HG02870 (cell line): Measurements from ENCODE around the gene OPCML.

Experiments
- ATAC-seq: cut with Tn5 transposase; IDR thresholded peaks from one replicate; pipeline ENCODE4 v1.9.1; 2021; ENCODE audit warnings: mild to moderate bottlenecking, moderate library complexity; ENCODE audit not compliant: unreplicated experiment

OPCML gene

DNA sequence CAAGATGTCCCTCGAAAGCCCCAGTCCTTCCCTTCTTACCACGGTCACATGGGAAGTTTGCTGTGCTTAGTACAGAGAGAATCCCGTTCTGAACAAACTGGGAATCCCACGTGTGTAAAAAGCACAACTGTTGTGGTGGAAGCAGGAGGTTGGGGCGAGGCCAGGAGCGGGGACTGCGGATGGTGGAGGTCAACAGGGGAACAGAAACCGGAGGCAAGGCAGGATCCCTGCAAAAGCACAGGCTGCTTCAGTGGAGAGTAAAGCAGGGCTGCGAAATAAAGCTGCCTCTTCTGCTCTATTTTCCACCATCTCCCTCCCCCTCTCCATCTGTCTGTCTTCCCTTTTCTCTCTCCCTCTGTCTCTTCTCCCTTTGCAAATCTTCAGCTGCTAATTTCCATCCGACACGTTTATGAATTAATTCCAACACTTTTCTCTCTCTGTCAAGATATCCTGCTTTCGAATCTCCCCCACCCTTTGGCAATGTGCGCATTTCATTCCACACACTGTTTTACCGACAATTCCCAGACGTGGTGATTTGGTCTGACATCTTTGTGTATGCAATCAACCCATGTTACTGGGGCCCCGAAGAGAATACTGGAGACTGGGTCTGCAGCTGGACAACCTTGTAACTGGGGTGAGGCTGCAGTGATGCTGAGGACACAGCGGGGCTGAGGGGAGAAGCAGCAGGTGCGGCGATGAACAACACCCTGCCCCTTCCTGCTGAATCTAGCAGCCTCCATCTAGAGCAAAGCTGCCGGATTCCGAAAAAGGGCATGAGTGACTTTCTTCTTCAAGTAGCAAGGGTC lies 571.8 kb downstream of the OPCML start:
- no peak for ATAC-seq

GRCh38 chr11:132959693-132960092 lies 572.6 kb downstream of the OPCML start:
- no peak for ATAC-seq

GRCh38 chr11:132957881-132958280 lies 574.4 kb downstream of the OPCML start:
- ATAC-seq, result no peak

DNA sequence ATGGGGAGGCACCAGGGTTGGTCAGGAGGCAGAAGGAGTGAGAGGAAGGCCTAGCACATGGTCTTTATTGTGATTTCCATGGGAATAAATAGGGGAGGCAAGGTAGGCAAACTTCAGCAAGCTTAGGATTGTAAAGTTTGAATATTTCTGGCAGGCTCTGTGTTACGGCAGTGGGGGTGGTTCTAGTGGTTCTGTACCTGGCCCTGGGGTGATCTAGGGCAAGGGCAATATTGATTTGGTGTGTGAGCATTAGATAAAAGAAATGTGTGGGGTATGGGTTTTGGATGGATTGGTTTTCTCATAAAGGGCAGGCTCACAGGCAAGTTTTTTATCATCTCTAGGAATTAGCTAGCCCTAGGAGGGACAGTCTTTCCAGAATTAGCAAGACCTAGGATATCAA lies 584.0 kb downstream of the OPCML start:
- no peak for ATAC-seq

DNA sequence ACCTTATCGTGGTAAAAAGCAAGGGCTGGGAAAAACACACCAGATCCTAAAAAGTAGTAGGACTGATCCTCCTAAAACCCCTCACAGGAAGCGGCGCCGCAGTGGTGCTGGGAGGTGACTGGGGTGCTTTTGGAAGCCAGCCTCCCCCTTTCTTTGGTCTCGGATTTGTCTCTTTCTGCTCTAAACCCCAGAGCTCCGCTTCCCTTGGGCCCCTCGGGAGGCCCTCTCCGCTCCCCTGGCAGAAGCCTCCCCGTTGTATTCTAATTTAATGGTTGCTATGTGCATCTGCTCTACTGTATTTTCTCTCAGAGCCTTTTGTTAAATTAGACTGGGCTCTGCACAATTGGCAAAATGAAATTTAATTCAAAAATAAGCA lies 587.7 kb downstream of the OPCML start:
- ATAC-seq, result no peak

- no peak for ATAC-seq
Observed at GRCh38 chr11:132943706-132944568, 588.4 kb downstream of the OPCML start.

- ATAC-seq, result no peak
Observed at GRCh38 chr11:132943357-132943705, 589.0 kb downstream of the OPCML start.

GRCh38 chr11:132942611-132943356 lies 589.5 kb downstream of the OPCML start:
- ATAC-seq, result no peak

DNA sequence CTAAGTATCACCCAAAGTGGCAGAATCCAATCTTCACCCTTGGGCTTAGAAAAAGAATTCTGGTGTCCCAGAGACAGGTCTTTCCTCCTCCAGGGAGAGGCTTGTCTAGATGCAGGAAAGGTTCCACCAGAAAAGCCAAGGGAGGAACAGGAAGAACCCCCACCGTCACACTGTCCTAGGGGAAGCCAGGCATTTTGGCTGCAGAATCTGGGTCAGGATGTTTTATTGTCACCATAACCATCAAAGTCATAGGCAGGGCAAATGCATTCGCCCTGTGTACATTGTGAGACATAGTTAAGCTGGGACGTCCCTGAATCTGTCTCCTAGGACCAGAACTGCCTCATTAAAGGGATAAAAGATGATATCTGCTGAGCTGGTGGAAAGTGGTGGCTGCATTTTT lies 590.5 kb downstream of the OPCML start:
- no peak for ATAC-seq

DNA sequence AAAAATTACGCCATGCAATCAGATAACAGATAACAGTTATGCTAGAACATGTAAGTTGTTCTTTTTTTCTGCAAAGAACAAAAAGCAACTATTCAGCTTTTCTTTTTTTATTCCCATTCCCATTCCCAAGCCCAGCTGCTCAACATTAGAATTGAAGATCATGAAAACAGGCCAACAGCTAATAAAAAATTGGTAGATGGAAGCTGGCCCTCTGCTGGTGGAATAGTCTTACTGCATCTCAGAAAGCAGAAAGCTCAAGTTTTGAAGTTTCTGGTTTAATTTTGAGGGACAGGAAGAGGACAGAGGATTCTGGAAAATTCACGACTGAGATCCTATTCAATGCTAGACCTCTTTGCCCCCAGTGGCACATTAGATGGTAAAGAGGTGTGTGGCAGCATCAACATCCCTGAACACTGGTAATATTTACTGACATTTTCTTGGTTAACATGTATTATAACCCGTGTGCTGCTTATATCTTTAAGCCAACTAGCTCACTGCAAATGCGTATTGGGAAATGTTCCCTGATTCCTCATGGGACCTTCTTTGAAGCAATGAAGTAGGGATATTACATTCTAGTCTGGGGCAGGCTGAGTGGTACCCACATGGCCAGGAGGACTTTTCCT lies 591.2 kb downstream of the OPCML start:
- ATAC-seq, result no peak

GRCh38 chr11:132937016-132937415 lies 595.3 kb downstream of the OPCML start:
- no peak for ATAC-seq

GRCh38 chr11:132935383-132935782 lies 596.9 kb downstream of the OPCML start:
- ATAC-seq, result no peak

GRCh38 chr11:132933703-132934102 lies 598.6 kb downstream of the OPCML start:
- ATAC-seq, result no peak

DNA sequence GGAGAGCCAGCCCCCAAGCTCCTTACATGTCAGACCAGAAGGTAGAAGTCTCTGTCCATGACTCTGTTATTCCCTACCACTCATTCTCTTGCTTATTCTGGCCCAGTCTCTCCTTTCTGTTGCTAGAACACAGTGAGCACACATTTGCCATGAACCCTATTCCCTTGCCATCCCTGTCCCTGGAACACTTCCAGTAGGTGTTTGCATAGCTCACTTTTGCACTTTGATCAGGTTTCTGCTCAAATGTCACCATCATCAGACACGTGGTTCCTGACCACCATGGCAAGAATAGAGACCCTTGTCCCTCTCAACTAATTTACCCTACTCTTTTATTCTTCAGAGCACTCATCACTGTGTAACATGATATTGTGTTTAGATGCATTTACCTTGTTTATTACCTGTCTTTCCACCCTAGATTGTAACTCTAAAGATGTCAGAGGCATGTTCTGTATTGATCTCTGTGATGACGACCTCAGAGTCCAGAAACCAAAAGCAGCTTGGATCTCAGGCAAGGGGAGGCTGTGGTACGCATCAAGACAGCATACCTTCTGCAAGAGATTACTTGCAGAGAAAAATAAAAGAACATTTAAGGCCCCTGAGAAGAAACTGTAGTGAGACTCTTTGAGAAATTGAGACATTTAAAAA lies 606.4 kb downstream of the OPCML start:
- ATAC-seq, result no peak

DNA sequence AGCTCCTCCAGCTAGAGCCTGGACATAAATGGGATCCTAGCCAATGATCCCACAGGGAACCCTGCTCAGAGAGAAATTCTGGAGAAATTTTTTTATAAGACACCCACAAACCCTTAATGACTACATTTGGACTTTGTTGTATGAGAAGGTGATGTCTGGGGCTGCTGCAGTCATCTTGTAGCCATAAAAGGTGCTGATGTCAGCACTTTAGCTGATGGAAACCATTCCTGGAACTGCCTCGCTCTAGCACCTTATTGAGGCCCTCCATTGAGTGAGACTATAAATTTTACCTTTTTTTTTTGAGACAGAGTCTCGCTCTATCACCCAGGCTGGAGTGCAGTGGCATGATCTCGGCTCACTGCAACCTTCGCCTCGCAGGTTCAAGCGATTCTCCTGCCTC lies 610.7 kb downstream of the OPCML start:
- ATAC-seq, result no peak

DNA sequence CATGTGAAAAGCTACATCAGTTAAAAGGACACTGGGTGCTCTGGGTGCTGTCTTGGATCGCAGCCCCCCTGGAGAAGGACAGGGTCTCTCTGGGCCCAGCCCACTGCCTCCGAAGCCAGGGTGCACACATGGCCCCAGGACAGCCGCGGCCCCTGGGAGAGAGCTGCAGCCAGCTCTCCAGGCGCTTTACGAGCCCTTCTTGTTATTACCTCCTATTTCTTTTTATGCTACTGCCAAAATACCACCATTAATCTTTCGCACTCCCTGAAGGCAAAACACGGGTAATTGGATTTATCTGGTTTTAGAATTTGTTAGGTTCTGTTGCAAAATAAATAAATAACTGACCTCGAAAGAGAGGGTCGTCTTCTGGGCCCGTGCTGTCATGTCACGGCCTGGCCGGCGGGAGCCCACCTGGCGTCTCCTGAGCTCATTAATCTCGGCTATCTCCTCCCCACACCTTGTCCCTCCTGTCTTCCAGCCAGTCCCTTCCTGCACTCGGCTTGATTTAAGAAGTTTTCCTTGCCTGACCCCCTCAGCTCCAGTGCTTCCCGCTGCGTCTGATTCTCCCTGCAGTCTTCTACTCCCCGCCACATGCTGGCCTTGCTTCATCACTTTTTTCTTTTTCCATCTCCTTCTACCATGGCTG lies 611.7 kb downstream of the OPCML start:
- no peak for ATAC-seq

- ATAC-seq, result no peak
Observed at GRCh38 chr11:132914600-132914999, 617.7 kb downstream of the OPCML start.

DNA sequence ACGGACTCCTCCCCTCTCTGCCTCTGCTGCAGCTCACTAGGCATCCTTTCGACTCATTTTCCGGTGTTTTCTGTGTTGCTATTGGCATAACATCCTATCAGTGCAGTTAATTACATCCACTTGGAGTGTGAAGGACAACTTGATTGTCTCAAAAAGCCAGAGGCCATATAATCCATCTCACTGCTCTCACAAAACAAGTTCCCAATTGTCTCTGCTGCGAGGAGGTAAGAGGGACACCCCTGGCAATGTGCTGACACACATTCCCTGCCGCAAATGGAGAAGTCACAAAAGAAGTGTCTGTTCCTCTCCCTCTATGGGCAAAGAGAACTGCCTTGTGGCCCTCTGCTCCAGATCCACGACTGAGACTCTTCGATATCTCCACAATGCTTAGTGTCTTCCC lies 618.4 kb downstream of the OPCML start:
- ATAC-seq, result no peak

DNA sequence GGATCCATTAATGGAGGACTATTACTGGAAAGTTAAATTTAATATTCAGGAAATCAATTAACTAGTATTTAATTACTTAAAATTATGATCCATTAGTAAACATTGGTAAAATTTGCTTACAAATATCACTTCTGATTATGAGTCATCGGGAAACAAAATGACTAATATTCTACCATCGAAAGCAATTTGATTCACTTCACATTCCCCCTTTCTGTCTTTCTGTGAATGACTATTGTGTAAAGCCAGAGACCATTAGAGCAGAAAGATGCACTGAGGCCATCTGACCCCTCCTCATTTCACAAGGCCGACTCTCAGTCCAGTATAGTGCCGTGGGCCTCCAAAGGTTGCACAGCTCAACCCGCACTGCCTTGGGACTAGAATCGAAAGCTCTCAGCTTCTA lies 619.0 kb downstream of the OPCML start:
- no peak for ATAC-seq

DNA sequence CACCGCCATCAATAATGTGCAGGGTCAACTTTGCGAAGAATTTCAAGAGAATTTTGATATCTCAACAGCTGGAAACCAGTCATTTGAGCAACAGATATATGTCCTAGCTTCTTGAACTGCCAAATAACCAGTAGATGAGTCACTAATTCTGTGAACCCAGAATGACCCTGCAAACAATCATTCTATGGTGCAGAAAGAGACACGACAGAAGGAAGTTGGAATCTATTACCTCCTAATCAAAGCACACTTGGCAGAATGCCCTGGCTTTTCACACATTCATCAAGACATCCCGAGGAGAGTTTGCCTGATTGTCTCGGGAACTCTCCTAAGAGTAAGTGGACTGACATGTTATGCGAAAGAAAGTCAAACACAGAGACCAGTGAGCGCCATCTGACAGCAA lies 621.1 kb downstream of the OPCML start:
- no peak for ATAC-seq
